Activated CD8-positive, alpha-beta memory T cell treated with anti-CD3 and anti-CD28 coated beads, Interleukin-2, amount 50 U/mL, for 4 hours (primary cell): ENCODE data around the gene OR56A5.
"Not testable (repeated sequence)": the region's sequence is repeated elsewhere in the genome, so short reads cannot be mapped to it uniquely, and the experiment has no call there.

Experiments
- DNase-seq: peaks from one replicate; pipeline ENCODE4 v3.0.0-alpha.2; 2020

The OR56A5 gene, protein sequence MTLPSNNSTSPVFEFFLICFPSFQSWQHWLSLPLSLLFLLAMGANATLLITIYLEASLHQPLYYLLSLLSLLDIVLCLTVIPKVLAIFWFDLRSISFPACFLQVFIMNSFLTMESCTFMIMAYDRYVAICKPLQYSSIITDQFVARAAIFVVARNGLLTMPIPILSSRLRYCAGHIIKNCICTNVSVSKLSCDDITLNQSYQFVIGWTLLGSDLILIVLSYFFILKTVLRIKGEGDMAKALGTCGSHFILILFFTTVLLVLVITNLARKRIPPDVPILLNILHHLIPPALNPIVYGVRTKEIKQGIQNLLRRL

DNA sequence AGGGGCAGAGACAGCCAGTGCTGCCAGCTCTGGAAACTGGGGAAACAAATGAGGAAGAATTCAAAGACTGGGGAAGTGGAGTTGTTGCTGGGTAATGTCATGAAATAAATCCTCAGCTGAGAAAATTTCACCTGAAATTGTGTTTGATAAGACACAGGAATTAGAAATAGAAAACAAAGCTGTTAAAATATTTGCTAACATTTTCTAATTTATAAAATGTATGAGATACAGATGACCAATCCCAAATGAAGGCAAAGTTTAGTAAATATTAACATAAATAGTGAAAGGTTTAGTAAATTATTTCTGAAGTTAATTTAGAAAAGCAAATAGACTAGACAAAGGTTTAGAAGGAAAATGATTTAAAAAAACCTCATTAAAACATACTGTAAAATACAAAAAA, at the start of gene OR56A5:
TSS of gene OR56A5 (minus strand) at position 101 of the 400 bp plus-strand sequence. CDS start at position 101, 0 bp downstream.
- no peak for DNase-seq

DNA sequence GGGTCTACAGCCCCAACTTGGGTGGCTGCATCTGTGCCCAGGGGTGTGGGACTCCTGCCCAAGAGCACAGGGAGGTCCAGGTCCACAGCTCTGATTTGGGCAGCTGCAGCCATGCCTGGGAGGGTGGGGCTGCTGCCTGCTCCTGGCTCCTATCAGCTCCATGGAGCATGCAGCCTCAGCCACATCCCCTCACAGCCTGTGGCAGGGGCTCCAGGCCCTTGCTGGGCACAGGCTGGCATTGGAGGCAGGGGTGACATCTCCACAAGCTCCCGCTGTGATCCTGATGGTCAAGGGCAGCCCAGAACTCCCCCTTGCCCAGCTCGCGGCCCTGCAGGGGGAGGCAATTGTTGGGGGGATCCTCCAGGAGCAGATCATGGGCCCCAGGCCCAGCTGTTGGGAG, 44.7 kb upstream of the OR56A5 start:
- DNase-seq: no peak

DNA sequence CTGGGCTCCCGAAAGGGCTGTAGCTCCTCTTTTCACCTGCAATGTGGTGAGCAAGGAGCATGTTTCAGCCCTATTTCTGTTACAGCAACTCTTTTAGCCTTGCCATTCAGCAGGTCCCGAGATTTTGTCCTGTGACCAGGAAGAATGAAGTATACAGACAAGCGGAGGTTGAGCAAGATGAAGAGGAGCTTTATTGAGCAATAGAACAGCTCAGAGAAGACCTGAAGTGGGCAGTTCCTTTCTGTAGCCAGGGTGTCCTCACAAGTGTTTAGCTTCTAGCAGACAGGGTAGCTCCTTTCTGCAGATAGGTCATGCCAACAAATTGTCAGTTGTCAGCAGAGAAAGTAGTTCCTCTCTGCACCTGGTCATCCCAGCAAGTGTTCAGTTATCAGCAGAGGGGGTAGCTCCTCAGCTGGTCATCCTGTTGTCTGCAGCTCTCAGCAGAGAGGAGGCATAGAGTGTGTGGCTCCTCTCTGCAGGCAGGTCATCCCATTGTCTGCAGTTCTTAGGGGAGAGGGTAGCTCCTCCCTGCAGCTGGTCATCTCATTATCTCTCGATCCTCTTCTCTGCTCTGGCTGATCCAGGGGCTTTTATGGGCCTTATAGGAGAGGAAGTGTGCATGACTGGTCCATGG, 43.9 kb upstream of the OR56A5 start:
- DNase-seq: no peak

DNA sequence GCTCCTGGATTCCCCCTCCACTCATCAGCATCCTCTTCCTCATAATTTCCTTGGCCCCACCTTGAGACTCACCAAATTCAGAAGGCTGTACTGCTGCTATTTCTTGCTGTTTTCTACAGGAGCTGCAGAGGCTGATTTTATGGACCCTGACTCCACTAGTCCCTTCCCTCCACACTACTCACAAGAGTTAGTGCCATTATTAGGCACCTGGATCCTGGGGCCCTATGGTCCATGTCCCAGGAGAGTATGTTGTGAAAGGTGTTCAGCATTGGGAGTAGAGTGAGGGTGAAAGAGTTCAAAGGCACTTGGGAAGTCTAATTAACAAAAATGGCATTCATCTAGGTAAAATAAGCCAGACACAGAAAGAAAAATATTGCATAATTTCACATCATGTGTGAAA, 38.6 kb upstream of the OR56A5 start, which contains the start of gene OR56A4:
TSS of gene OR56A4 (minus strand) at position 101 of the 400 bp plus-strand sequence. CDS start 3,954 bp downstream, outside the sequence.
- no peak for DNase-seq

DNA sequence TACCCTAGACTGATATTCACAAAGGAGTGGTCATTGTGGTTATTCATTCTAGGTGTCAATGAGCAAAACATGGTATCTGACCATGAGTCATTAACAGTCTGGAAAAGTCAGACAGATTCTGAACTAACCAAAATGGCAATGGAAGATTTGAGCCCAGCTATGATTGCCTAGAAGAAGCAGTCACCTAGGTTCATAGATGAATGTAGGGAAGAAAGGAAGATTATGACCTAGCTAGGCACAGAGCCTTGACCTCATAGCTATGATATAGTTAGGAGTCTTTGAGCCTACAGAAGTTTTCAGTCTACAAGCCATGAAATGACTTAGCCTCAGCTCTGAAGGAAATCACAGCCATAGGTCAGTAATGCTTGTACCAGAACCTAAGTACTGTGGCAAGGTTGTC, 38.1 kb upstream of the OR56A5 start:
- no peak for DNase-seq

DNA sequence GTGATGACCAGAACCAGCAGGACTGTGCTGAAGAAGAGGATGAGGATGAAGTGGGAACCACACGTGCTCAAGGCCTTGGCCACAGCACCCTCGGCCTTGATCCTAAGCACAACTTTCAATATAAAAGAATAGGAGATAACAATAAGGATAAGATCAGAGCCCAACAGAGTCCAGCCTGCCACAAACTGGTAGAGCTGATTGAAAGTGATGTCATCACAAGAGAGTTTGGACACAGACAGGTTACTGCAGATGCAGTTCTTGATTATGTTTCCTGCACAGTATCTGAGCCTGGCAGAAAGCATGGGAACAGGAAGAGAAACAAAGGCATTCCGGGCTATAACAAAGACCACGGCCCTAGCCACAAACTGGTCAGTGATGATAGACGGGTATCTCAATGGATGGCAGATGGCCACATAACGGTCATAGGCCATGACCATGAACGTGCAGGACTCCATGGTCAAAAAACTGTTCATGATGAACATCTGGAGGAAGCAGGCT, 34.0 kb upstream of the OR56A5 start:
- DNase-seq: no peak

DNA sequence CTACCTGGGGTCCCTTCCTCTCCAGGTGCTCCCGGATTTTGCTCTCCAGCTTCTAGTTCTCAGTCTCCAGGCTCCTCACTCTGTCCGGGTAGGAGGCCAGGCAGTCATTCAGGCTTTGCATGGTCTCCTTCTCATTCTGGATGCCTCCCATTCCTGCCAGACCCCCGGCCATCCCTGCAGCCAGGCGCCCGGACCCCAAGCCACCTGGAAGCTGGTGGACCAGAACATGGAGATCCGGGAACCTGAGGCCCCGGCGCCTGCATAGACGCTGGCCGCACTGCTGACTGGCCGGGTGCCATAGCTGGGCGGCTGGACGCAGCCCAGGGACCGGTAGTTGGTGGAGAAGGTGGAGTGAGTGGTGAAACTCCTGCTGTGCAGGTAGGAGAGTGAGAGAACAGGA, 26.5 kb upstream of the OR56A5 start:
- no peak for DNase-seq

DNA sequence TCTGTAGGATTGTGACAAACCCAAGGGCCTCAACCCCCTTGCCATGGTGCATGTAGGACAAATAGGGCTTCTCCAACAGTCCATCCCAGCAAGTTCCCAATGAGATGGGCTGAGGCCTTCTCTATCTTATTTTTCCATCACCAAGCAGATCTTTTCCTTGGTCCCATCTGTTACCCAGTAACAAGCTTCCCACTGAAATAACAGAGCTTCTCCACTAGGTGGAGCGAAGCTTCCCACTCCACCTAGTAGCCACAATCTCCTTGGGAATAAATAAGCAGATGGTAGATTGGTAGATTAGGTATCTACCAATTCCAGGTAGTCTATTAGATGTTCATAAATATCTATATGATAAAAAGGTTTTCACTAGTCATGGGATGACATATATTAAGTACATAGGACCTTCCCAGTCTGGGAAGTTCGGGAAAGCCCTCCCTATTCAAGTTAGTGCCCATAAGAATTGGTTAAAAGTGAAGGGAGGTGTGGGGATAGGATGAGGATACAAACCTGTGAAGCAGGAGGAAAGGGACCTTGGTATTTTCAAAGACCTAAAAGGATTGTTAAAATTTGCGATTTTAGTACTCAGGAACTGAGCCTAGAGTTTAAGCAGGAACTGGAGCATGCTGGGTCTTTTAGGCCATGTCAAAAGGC, 24.4 kb upstream of the OR56A5 start:
- no peak for DNase-seq

DNA sequence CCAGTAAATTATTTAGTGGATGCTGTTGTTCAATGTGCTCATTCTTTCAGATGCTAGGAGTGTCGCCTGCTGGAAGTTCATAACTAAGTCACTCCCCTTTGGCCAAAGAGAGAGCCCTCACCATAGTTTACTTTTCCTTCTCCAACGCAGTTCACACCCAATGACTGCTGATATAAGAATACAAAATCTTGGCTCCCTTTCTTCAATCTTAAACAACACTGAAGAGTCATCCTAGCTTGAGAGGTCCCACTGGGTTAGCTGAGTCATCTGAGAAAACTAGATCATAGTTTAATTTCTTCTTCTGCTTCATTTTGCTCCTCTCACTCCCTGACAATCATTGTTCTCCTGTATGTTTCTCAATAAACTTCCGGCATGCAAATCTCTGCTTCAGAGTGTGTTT, 23.9 kb upstream of the OR56A5 start:
- no peak for DNase-seq

DNA sequence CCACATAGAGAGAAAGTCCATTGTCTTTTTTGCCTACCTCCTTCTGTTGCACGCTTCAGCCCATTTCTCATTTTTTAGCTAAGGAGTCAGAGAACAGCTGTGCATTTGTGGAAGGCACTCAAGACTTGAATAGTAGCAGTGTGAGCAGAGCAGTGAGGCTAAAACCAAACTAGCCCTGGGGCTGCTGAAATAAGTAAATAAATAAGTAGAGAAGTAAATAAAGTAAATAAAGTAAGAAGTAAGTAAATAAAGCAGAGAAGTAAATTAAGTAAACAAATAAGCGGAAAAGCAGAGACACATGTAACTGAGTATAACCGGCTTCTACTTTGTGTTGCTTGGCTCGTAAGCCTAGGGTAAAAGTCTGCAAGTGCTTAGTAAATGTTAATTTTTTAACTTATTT, 20.9 kb upstream of the OR56A5 start:
- no peak for DNase-seq

DNA sequence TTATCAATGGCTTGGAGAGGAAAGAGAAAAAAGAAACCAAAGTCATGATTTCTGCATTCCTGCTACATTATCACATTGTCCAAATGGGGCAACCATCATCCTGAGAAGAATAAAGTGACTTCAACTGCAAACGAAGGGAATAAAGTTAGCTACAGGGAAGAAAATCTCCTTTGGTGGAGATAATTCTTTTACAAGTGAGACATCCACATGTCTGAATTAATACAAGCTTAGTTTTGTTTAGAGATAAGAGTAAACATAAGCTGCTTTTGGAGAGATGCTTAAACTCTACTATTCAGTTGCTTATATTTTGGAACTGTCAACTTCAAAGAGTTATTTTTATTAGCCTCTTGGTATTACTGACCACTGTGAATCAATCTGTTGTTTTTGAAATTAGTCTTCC, 18.6 kb upstream of the OR56A5 start, which contains the start of gene OR52L1:
TSS of gene OR52L1 (minus strand) at position 101 of the 400 bp plus-strand sequence. CDS start at position 46, 55 bp downstream.
- DNase-seq: no peak

DNA sequence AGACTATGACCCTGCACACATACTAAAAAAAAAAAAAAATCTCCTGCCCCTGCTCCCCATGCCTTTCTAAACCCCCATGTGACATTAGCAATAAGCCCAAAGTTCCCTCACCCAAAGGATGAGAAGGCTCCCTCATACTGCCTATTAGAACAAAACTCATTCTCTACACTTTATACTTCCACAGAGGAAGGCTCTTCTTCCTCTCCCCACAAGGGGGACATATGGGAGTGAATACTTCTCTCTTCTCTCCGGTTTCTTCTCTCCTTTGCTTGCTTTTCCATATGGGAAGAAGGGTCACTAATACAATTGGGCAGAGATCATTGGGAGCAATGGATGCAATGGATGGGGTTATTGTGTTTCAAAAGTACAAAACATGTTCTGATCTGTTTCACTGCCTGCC, 15.1 kb upstream of the OR56A5 start:
- no peak for DNase-seq

DNA sequence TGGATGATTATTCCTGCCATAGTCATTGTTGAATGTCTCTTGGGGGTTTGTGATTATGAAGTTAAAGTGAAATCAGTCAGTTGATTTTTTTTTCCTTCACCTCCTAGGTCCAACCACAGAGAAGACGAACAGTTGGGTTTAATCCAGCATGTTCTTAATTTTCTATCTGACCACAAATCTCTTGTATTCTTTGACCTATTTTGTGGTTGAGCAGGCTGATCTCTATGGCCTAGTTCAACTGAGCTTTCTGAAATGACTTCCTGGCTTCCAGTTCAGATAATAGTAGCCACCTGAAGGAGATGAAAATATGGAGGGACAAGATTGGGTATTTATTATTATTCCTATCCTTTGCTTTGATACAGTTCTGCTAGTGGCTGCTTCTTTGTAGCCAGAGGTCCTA, 5.2 kb upstream of the OR56A5 start:
- DNase-seq: no peak

DNA sequence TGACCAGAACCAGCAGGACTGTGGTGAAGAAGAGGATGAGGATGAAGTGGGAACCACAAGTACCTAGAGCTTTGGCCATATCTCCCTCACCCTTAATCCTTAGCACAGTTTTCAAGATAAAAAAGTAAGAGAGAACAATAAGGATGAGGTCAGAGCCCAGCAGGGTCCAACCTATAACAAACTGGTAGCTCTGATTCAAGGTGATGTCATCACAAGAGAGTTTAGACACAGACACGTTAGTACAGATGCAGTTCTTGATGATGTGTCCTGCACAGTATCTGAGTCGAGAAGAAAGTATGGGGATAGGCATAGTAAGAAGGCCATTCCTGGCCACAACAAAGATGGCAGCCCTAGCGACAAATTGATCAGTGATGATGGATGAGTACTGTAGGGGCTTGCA, 586 bp downstream of the OR56A5 start:
- no peak for DNase-seq

DNA sequence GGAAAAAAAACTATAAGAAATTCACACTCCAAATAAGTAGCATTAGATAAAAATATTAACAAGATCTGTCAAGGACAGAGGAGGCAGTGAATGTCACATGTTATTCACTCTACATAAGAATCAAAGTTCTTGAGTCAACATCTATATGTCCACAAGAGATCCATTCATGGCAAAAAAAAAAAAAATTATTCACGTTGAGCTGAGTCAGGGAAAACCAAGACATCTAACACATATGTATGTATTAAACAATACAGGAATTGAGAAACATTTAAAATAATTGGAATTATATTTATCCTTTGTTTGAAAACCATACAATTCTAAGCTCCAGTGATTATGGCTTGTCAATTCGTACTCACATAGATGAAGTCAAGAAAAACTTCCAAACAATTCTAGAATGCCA, 1.3 kb downstream of the OR56A5 start:
- no peak for DNase-seq

DNA sequence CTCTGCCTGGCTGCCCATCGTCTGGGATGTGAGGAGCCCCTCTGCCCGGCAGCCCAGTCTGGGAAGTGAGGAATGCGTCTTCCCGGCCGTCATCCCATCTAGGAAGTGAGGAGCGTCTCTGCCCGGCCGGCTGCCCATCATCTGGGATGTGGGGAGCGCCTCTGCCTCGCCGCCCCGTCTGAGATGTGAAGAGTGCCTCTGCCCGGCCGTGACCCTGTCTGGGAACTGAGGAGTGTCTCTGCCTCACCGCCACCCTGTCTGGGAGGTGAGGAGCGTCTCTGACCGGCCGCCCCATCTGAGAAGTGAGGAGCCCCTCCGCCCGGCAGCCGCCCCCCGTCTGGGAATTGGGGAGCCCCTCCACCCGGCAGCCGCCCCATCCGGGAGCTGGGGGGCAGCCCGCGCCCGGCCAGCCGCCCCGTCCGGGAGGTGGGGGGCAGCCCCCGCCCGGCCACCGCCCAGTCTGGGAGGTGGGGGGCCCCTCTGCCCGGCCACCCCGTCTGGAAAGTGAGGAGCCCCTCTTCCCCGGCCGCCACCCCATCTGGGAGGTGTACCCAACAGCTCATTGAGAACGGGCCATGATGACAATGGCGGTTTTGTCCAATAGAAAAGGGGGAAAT, 7.5 kb downstream of the OR56A5 start:
- DNase-seq: not testable (repeated sequence)

DNA sequence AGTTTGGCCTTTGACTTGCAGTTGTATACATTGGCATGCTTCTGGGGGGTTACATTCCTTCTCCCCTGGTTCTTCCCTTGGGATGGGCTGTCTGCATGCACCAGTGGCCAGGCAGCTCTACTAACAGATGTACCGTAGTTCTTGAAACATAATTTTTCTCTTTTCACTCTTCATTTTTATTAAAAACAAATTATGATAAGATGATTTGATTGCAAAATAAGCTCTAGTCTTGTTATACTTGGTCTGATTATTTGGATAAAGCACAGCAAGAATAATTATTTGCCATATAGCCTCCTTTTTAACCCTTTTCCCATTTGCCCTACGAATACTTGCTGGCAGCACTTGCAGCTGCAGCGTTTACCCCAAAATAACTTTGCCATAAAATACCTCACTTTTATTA, 12.7 kb downstream of the OR56A5 start:
- no peak for DNase-seq

DNA sequence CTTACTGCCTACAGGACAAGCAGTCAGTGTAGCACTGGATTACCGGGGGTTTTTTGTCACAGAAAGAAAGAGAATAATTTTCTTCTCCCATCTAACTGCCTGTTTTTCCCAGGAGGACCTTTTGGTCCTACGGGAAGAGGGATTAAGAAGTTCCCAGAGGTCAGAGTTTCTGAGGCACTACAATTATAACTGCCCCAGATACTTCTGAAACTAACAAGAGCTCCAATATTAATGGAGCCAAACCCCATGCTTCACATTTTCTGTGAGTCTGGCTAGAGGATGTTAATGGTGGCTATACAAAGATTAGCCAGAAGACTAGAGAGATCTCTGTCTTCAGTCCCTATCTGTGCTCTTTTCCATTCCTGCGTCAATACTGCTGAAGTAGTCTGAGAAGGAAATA, 26.3 kb downstream of the OR56A5 start, which contains the start of gene OR56A3:
TSS of gene OR56A3 (plus strand) at position 301 of the 400 bp plus-strand sequence. CDS start 5,096 bp downstream, outside the sequence.
- DNase-seq: no peak

DNA sequence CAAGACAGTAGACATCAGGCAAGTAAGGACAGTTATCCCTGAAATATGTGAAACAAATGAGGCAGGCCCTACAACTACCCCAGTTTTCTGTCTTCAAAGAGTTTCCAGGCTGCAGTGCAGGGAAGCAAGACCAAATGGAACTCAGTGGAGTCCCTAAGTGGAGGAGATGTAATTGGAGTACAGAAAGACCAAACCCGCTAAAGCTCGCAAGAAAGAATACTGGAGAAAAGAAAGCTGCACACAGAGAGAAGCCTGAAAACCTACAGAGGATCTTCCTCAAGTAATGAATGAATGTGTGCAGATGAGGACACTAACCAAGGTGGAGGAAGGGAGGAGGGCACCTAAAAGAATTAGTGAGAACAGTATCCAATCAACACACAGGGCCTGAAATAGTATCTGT, 27.5 kb downstream of the OR56A5 start:
- DNase-seq: no peak

DNA sequence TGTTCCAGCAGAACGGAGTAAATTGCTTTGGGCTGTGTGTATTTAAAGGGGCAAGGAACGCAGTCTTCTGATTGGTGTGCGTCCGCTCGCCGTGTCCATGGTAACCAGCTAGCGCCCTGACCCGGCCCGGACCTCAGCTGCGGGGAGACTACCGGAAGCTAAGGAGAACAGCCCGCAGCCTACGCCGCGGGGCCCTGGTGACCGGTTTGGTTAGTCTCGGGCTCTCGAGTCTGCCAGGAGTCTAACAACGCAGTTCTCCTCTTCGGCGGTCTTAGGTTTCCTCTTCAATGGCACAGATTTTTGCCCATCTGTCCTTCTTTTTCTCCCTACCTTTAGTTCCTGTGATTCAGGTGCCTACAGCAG, 29.7 kb downstream of the OR56A5 start:
- DNase-seq: no peak

DNA sequence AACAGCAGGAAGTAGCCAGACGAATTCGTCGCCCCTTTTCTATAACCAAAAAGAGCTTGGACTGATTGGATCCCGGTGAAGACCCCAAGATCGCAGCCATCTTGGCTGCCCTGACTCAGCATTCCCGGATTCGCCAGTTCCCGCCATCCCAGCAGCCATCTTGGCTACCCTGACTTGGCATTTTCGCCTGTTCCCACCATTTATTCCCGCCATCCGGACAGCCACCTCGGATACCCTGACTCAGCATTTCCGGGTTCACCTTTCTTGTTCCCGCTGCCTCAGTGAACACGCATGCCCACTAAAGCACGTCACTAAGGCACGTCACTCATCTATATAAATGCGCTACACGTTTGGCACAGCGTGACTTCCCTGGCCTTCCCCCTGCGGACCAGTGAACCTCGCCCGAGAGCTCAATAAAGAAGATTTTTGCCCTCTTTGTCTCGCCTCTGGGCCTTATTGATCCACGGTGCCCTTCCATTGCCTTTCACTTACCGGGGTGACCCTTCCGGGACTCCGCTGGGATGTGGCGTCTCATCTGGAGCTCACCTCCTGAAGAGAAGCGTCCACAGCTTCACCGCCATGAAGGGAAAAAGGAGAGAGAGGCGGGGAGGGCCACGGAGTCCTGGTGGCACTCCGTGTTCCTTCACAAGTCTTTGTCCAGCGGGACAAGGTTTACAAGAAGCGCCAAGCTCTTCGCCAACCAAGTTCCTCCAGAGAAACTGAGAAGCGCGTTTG, 30.3 kb downstream of the OR56A5 start:
- DNase-seq: no peak

DNA sequence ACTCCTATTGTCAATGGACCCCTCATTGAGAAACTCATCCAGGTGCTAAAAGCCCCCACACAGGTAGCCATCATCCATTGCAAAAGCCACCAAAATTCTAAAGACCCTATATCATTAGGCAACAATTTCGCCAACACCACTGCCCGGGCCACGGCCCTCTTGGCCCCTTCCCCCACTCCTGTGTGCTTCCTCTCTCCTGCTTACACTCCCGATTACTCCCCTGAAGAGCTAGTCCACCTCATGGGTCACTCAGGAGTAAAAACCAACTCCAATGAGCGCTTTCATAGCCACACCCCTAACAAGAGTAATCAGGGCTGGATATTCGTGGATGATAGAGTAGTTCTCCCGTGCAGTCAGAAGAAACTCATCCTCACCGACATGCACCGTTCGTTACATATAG, 35.2 kb downstream of the OR56A5 start:
- DNase-seq: no peak

DNA sequence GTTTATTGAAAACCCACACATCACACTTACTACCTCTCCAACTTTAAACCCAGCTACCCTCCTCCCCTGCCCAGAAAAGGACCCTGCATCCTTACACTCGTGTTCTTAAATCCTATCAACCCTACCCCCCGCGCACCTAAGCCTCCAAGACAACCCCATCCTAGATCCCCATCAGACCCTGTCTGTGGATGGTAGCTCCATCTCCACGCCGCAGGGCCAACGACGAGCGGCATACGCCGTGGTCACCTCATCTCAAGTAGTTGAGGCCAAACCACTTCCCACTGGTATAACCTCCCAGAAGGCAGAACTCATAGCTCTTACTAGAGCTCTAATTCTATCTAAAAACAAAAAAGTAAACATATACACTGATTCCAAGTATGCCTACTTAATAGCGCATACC, 35.6 kb downstream of the OR56A5 start:
- no peak for DNase-seq
